Stimulated activated CD4-positive, alpha-beta T cell treated with anti-CD3 and anti-CD28 coated beads, Interleukin-4, amount 100 ng/mL, for 4 hours (primary cell): ENCODE measurements around the gene GRIK4.

Experiments
- DNase-seq, 2 experiments: peaks; one replicate each; pipeline ENCODE4 v3.0.0-alpha.2; 2020

The GRIK4 gene

DNA sequence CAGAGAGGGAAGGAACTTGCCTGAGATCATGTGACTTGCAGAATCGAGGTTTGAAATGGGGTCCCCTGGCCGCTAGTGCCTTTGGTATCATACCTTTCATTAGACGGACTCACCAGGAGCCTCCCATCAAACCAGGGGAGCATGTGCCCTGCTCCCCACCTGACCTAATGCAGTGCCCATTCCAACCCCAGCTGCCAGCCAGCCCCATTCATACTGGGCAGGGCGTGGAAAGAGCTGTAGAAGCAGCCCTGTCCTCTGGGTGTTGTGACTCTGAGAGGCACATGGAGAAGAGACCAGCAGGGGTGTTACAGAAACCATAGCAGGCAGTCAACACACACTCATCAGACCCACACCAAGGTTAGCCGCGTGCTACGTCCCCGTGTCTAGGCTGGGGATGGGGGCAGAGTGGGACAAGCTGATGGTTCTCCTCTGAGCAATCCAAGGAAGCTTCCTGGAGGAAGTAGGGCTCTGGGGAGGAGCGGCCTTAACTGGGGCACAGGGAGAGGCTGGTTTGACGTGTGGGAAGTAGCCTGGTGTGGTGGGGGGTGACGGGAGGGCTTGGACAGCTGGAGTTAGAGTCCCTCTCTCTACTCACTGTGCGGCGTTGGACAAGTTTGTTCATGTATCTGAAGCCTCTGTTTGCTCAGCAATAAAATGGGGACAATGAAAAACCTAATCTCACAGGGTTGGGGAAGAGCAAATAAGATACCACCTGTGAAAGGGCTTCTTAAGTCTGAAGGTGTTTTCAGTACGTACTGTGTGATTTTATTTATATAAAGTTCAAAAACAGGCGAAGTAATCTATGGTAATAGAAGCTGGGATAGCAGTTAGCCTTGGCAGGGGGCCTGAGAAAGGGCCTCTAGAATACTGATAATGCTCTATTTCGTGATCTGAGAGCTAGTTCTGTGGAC lies 14.0 kb downstream of the GRIK4 start:
- DNase-seq: no peak

DNA sequence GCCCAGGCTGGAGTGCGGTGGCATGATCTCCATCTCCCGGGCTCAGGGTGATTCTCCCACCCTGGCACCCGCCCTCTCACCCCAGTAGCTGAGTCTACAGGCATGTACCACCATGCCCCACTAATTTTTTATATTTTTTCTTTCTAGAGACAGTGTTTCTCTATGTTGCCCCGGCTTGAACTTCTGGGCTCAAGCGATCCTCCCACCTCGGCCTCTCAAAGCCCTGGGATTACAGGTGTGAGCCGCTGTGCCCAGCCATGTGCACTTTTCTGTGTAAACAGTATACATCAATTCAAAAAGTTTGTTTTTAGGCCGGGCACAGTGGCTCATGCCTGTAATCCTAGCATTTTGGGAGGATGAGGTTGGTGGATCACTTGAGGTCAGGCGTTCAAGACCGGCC lies 14.7 kb downstream of the GRIK4 start:
- DNase-seq: no peak

DNA sequence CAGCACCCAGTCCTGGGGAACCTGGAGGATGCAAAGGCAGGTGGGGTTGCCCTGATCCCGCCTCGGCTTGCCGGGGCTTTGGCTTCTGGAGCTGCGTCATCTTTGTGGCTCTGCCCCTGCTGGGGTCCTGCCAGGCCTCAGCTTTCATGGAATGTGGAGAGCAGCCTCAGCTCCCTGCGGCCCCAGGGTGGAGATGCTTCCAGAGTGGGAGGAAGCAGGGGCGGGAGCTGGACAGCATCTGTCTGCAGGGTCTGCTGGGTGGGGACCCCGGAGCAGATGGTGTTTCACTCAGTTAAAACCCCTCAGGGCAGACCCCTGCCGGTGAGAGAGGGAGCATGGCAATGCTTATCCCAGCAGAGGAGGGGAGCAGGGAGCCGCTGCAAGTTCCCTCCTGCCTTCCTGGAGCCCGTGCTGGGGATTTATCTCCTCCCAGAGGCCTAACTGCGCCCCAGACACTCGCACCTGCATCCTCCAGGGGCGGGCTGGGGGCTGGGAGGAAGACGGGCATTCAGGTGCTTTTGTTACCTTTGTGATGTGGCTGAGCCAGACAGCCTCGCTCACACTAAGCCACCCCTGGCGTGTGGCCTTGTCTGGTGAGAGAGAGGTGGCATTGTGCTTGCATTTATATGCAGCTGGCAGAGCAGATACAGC lies 15.7 kb downstream of the GRIK4 start:
- no peak for DNase-seq

DNA sequence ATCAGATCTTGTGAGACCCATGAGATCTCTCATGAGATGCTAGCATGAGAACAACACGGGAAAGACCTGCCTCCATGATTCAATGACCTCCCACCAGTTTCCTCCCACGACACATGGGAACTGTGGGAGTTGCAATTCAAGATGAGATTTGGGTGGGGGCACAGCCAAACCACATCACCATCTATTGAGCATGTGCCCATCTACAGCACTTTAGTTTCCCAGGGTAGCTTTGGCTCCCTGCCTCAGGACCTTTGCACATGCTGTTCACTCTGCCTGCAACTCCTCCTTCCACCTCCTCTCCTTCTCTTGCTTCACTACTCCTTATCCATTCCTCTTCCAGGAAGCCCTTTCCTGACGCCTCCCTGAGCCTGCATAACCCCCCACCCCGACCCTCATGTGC lies 17.2 kb downstream of the GRIK4 start:
- DNase-seq: no peak

DNA sequence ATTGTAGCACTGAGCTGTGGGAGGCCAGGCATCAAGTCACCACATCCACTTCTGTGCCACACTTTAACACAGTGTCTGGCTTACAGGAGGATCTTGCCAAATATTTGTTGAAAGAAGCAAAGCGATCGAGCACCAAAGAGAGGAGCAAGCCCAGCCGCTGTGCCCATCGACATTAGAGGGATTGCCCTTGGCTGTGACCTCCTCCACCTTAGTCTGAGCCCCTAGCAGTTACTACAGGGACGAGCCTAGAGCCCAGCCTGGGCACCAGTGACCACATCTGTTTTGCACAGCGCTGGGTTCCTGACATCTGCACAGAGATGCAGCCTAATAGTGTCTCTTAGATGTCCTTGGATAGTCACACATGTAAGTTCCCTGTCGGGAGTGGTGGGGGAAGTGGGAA lies 17.7 kb downstream of the GRIK4 start:
- DNase-seq: no peak

DNA sequence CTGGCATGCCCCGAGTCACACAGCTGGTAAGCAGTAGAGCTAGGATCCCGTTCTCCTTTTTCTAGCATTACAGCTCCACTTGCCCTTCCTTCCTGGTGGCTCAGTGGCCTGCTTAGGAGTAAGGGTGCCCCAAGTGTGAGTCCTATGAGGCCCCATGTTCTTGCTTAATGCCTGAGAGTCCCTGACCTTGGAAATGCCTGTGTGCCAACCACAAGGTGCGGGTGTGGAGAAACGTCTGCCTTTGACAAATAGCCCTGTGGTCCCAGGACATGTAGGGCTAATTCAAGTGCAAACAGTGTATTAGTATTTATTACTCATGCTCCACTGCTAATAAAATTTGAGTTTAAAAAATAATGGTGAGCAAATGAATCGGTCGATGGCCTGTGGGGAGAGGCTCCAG lies 18.4 kb downstream of the GRIK4 start:
- no peak for DNase-seq

DNA sequence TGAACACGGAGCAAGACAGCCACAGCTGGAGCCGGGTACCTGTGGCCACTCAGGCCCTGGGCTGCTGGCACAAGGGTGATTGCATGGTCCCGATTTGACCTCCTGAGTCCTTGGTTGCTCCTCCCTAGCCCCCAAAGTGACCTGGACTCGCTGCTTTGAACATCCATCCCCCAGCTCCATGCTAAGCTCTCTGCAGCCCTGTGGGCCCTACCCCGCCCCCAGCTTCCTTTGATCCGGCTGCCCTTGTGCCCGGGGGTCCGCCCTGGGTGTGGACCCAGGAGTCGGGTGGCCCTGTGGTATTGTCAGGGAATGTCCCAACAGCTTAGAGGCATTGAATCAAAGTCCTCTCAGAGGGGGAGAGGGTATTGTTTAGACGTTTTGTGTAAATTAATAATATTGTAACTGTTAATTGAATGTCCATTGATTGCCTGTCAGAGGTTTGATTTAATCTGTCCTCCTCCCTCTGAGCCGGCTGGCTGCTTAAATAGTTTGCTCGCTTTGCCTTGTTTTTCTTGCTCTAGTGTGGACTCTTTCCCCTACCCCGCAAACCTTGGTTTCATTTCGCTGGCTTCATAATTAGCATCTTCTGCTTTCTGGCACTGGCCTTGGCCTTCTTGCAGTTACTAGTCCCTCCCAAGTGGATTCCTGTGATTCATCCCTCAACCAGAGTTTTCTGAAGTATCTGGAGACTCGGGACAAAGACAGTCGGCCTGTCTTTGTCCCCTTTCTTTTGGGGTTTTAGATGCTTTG lies 20.7 kb downstream of the GRIK4 start:
- DNase-seq: no peak

DNA sequence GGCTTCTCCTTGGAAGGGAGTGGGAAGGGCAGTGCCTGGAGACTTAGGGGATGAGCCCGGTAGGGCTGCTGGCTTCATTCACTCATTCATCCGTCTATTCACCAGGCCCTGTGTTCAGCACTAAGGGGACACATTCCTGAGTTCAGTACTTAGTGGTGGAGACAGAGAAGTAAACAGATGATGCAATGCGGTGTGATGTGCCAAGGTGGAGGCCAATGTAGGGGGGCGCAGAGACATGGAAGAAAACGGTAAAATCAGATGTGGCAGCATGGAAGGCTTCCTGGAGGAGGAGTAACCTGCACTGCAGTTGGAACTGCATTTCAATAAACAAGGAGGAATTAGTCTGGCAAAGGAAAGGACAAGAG lies 21.3 kb downstream of the GRIK4 start:
- DNase-seq: no peak

DNA sequence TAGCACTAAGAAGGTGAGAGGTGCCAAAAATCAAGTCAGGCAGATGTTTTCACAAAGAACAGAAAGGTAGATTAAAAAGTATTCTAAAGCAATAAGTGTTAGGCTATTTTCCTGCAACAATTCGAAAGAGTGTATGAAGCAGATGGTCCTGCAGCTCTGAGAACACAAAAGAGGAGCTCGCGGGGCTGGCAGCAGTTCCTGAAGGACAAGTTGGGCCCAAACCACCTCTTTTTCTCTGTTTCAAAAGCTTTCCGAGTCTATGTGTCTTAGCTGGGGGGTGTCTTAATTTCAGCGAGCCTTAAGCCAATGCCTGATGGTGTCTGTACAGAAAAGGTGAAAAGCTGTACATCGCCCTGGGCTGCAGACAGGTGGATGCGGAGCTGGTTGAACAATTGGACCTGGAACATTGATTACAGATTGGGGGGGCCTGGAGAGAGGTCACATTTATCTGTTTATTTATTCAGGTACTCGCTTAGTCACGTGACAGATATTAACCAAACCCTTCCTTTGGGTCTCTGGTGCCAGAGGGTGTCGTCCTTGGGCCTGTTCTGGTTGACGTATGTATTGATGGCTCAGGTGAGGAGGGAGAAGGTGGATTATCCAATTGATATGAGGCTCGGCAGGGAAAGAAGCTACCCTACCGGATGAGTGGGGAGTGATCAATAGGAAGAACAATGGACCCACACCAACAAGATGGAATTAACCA lies 24.7 kb downstream of the GRIK4 start:
- DNase-seq: no peak

DNA sequence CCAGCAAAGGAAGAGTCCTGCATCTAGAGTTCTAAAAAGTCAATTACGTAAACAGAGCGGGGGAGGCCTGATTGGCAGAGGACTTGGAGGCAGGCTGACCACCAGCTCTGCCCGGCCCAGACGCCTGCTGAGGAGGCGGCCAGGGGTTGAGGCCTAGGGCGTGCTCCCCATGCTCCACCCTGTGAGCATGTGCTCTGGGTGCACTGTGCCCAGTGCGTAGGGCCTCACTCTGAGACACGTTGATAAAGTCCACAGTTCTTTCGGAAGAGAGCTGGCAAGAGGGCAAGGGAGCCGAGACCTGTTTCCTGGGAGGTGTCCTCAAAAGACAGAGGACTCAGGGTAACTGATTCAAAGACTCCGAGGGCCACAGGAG lies 25.2 kb downstream of the GRIK4 start:
- DNase-seq: no peak

DNA sequence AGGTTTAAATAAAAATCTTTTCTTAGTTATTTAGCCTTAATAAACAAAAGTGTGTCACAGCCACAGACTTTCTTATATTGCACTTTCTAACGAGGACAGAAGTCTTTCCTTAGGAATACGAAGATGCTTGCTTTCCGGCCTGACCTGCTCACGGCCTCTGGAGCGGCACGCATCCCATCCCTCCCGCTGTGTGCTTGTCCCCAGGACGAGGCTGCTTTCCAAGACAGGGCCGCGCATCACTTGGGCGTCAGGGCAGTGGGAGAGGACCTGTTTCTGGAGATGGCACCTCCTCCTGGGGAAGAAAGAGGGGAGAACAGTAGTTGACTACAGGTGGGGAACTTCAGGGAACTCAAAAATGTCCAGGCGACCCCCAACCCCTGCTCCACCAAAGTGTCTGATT lies 26.4 kb downstream of the GRIK4 start:
- DNase-seq: no peak

DNA sequence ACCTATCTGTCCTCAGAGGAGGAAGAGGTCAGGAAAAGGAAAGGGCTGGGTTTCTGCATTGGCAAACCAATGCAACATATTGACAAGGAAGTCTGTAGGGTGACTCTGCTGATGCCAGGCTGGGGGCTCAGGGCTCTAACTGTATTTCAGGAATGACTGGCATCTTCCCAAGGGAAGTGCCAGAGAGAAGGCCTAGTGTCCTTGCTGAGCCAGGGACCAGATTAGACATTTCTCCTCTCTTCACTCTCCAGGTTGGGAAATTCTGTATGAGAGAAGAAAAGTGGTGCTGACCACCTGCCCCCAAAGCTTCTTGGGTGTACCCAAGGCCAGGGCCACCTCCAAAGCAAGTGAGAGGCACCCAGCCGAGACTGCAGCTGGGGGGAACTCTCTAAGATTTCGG lies 27.2 kb downstream of the GRIK4 start:
- no peak for DNase-seq

DNA sequence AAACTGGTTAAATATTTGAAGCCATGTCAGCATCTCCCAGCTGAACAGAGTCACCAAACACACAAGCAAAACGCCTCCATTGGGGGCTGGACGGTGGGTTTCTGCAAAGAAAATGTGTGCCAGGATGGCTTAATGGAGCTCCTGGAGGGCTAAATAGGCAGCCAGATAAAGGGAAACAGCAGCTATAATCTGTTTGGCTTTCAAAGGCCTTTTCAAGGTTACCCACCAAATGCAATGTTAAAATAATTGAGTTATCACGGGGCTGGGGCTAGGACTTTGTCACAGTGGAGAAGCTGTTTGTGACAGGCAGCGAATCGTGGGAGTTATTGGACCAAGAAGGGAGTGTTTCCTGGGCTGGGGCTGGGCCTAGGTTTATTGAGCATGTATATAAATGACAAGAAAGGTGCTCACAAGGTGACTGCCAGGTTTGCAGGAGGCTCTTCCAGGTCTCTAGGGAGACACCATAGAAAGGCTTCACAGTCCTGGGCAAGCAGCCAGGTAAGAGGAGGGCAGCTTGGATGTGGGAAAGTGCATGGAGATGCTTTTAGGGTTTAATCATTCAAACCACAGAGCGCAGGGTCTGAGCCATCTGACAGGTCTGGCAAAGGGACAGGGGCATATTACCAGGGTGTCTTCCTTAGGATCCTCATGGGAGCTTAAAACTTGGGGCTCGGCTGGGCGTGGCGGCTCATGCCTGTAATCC lies 28.3 kb downstream of the GRIK4 start:
- DNase-seq: no peak

DNA sequence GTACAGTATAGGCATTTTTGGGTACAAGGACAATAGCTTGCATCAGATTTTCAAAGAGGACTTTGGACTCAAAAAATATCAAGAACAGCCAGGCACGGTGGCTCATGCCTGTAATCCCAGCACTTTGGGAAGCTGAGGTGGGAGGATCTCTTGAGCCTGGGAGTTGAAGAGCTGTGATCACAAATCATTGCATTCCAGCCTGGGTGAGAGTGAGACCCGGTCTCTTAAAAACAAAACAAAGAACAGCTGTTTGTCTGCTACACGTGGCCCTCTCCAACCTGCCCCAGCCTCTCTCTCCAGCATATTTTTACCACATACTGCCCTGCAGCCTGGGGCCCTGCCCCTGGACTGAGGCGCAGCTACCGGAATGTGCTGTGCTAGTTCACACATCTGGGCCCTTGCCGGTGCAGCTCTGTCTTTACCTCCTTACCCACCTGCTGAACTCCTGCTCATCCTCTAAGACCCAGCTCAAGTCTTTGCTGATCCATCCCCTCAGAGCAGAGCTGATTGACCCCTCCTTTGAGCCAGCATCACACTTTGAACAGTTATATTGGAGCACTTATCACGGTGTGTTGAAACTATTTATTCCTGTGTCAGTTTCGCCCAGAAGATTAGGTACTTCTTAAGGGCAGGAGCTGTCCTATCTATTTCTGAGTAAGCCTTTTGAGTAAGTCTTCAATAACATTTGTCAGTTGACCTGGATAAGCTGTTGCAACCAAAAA lies 29.4 kb downstream of the GRIK4 start:
- DNase-seq: no peak

DNA sequence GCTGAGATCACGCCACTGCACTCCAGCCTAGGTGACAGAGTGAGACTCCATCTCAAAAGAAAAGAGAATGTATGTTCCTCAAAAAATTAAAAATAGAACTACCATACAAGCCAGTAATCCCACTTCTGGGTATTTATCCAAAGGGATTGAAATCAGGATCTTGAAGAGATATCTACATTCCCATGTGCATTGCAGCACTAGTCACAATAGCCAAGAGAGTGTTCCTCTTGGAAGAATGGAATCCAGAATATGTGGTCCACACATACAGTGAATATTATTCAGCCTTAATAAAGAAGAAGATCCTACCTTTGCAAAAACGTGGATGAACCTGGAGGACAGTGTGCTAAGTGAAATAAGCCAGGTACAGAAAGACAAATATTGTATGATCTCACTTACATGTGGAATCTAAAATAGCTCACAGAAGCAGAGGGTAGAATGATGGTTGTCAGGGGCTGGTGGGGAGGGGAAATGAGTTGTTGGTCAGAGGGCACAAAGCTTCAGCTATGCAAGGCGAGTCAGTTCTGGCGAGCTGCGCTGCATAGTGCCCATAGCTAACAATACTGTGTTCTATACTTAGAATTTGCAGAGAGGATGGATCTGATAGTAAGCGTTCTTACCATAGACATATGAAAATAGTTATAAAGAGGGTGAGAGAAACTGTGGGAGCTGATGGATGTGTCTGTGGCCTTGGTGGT lies 32.1 kb downstream of the GRIK4 start:
- DNase-seq: no peak

DNA sequence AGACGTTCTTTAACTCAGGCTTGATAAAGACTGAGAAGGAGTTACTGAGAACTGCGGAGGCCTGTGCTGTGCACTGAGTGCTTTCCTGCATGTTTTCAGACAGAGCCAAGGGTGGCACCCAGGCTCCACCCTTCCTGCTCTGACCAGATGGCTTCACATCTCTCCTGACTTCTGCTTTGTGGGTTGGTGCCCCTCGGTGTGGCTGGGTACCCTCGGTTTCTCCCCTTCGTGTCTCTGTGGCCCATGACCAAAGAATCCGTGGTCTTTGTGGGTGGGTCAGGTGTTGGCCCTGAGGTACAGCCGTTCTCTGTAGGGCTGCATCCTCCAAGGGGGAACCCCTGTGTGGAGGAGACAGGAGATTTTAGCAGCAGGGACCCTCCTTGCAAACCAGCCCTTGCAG lies 34.3 kb downstream of the GRIK4 start:
- no peak for DNase-seq

DNA sequence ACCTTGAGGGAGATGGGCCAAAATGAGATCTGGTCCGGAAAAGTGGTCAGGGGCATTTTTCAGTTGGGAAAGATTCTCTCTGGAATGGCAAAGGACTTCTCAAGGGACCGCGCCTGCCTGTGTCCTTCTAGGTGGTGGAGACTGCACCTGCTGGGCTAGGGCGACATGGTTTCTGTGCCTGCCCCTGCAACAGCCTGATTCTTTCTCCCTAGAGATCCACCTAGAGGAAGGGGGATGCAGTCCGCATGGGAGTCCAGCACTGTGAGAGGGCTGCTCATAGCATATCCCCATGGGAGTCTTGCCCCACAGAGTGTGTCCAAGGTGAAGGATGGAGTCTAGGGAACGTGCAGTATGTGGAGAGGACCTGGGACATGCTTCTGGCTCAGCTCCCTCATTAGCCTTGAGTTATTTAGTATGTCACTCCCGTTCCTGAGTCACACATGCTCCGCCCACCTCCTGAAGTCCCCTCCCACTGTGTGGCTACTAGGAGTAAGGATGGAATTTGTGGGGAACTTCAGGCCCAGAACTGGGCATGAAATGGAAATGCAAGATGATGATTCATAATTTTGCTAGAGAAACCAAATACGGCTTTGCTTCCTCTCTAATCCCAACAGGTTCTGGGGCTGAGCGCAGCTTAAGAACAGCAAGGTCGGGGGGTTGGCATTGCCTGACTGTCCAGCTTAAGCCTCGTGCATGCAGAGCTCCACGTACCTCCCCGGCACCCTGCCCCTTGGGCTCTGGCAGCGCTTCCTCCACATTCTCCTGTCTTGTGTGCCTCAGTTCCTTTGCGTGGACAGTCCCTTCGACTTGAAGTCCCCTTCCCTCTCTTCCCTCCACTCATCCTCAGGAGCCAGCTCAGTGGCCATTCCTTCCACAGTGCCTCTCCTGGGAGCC lies 35.0 kb downstream of the GRIK4 start:
- DNase-seq: no peak

DNA sequence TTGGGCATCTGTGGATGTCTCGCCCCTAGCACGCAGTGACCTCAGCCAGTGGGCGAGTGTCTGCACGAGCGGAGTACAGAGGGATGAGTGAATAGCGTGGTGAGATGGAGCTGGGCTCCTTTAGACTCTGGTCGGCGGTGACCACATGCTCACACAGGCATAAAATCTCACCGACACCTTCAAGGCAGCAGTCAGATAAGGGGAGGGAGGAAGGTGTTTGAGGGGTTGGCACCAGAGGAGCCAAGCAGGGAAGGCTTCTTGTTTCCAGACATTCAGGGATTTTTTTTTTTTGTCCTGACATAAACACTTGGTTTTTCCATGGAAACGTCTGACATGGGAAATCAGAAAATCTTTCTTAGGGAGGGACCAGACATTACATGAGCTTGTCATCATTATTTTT lies 35.8 kb downstream of the GRIK4 start:
- no peak for DNase-seq

DNA sequence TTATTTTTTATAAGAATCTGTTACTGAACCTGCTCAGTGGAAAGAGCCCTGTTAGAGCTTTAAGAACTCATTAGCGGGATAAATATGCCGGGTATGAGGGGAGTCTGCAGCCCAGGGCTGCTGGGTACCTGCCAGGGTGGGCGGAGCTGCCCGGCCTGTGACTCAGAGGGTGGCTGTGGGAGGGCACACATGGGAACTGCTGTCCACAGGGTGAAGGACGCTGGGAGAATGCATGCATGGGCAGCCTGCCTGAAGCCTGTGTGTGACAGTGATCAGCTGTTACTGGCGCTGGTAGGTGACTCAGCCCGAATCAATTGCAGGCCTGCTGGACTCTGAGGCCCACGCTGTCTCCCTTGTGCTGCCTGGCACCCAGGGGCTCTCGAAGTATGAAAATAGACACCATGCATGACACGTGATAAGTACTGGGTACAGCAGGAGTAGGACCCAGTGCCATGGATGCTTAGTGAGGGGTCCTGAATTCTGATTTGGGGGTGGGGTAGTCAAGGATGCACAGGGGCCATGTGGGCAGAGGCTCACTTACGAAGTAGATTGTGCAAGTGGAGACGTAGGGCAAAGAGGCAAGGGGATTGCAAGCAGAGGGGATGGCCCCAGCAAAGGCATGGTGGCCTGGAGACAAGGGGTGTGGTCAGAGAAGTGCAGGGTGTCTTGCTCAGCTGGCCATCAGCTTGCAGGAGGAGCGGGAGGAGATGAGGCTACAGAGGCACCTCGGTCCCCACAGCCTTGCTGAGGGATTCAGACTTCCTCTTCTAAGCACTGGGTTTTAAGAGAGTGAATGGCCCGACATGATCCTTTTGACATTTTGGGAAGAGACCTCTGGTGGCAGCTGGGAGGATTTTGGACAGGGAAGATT lies 36.5 kb downstream of the GRIK4 start:
- no peak for DNase-seq
